H9 (cell line): ENCODE data around the gene IL33. TPM values are rescaled to one million over a fixed set of nuclear protein-coding genes. Genes with fewer than 3 reads are reported as not detected.
A peak's percentile ranks its signal among the peaks of the same experiment; 100 is the strongest.

Source experiments
- DNase-seq: peaks from one replicate; pipeline ENCODE4 v3.0.0-alpha.2; 2017
- H2AFZ ChIP-seq: one replicate; pipeline ENCODE4 v1.6.1; 2013; ENCODE audit warnings: mild to moderate bottlenecking, low read length, control low read depth, moderate library complexity
- H2AK5ac ChIP-seq: 2 replicates; pipeline ENCODE4 v1.6.1; 2013; ENCODE audit warnings: low read length, control low read depth, mixed read lengths; ENCODE audit not compliant: insufficient read length
- H2BK120ac ChIP-seq: one replicate; pipeline ENCODE4 v1.6.1; 2013; ENCODE audit warnings: low read depth, mild to moderate bottlenecking, low read length, control low read depth, inconsistent platforms; ENCODE audit not compliant: poor library complexity, severe bottlenecking
- H2BK12ac ChIP-seq: 2 replicates; pipeline ENCODE4 v1.6.1; 2013; ENCODE audit warnings: low read length, control low read depth, mixed read lengths, low read depth; ENCODE audit not compliant: insufficient read length
- H2BK15ac ChIP-seq: 2 replicates; pipeline ENCODE4 v1.6.1; 2013; ENCODE audit warnings: low read depth, low read length, control low read depth
- H2BK20ac ChIP-seq: one replicate; pipeline ENCODE4 v1.6.1; 2013; ENCODE audit warnings: low read depth, mild to moderate bottlenecking, low read length, control low read depth, inconsistent platforms; ENCODE audit not compliant: poor library complexity, severe bottlenecking
- H2BK5ac ChIP-seq: 2 replicates; pipeline ENCODE4 v1.6.1; 2013; ENCODE audit warnings: low read length, control low read depth, mixed read lengths; ENCODE audit not compliant: insufficient read length
- H3K14ac ChIP-seq: 2 replicates; pipeline ENCODE4 v1.6.1; 2013; ENCODE audit warnings: low read length, control low read depth; ENCODE audit not compliant: insufficient read depth
- H3K18ac ChIP-seq: 2 replicates; pipeline ENCODE4 v1.6.1; 2013; ENCODE audit warnings: low read depth, mild to moderate bottlenecking, mixed read lengths, low read length, control low read depth; ENCODE audit not compliant: insufficient read length
- H3K23ac ChIP-seq: 2 replicates; pipeline ENCODE4 v1.6.1; 2013; ENCODE audit warnings: low read length, control low read depth, mixed read lengths, low read depth; ENCODE audit not compliant: insufficient read length
- H3K23me2 ChIP-seq: 2 replicates; pipeline ENCODE4 v1.6.1; 2013; ENCODE audit warnings: low read depth, mild to moderate bottlenecking, mixed read lengths, low read length, control low read depth; ENCODE audit not compliant: insufficient read length, poor library complexity, severe bottlenecking
- H3K27ac ChIP-seq: 2 replicates; pipeline ENCODE4 v1.5.1; 2013; ENCODE audit warnings: low read length, control low read depth, mixed read lengths, low read depth; ENCODE audit not compliant: insufficient read length
- H3K27me3 ChIP-seq: 2 replicates; pipeline ENCODE4 v1.6.1; 2013; ENCODE audit warnings: low read length, control low read depth, inconsistent platforms; ENCODE audit not compliant: insufficient read depth
- H3K4ac ChIP-seq: 2 replicates; pipeline ENCODE4 v1.6.1; 2013; ENCODE audit warnings: low read depth, mild to moderate bottlenecking, control low read depth, inconsistent platforms, low read length, moderate library complexity
- H3K4me1 ChIP-seq: 2 replicates; pipeline ENCODE4 v1.6.1; 2013; ENCODE audit warnings: low read length, control low read depth, inconsistent platforms; ENCODE audit not compliant: insufficient read depth
- H3K4me2 ChIP-seq: 2 replicates; pipeline ENCODE4 v1.6.1; 2013; ENCODE audit warnings: low read length, control low read depth, mixed read lengths; ENCODE audit not compliant: insufficient read length, insufficient read depth
- H3K56ac ChIP-seq: 2 replicates; pipeline ENCODE4 v1.6.1; 2013; ENCODE audit warnings: low read depth, mild to moderate bottlenecking, mixed read lengths, low read length, control low read depth; ENCODE audit not compliant: insufficient read length
- H3K79me1 ChIP-seq: 2 replicates; pipeline ENCODE4 v1.6.1; 2013; ENCODE audit warnings: low read depth, mild to moderate bottlenecking, moderate library complexity, low read length, control low read depth, inconsistent platforms; ENCODE audit not compliant: insufficient read depth, poor library complexity, severe bottlenecking
- H3K79me2 ChIP-seq: 2 replicates; pipeline ENCODE4 v1.6.1; 2013; ENCODE audit warnings: low read length, control low read depth, inconsistent platforms; ENCODE audit not compliant: insufficient read depth
- H3K9ac ChIP-seq: 2 replicates; pipeline ENCODE4 v1.6.1; 2013; ENCODE audit warnings: low read length, control low read depth, mixed read lengths; ENCODE audit not compliant: insufficient read length; ENCODE audit errors: extremely low read depth
- H3K9me3 ChIP-seq: one replicate; pipeline ENCODE4 v1.6.1; 2013; ENCODE audit warnings: low read depth, low read length, inconsistent platforms; ENCODE audit not compliant: control insufficient read depth
- H3T11ph ChIP-seq: one replicate; pipeline ENCODE4 v1.6.1; 2013; ENCODE audit warnings: mild to moderate bottlenecking, low read length, control low read depth, inconsistent platforms
- H4K20me1 ChIP-seq: one replicate; pipeline ENCODE4 v1.6.1; 2013; ENCODE audit not compliant: control insufficient read depth, insufficient read length, insufficient read depth
- H4K5ac ChIP-seq: 2 replicates; pipeline ENCODE4 v1.6.1; 2013; ENCODE audit warnings: low read depth, mild to moderate bottlenecking, mixed read lengths, low read length, control low read depth; ENCODE audit not compliant: insufficient read length
- H4K8ac ChIP-seq: replicated peaks from 2 replicates; pipeline ENCODE4 v1.6.1; 2013; ENCODE audit warnings: low read length, control low read depth, mixed read lengths, low read depth; ENCODE audit not compliant: insufficient read length
- H4K91ac ChIP-seq: 2 replicates; pipeline ENCODE4 v1.6.1; 2013; ENCODE audit warnings: low read depth, mild to moderate bottlenecking, moderate library complexity, mixed read lengths, low read length, control low read depth; ENCODE audit not compliant: insufficient read length
- H3K27ac Mint-ChIP-seq, 3 experiments: 2 replicates in 2 of 3; 3 replicates in 1 of 3; pipeline ENCODE4 v1.8.0; 2020 to 2021; ENCODE audit warnings: mixed read lengths in 3 of 3, mild to moderate bottlenecking in 1 of 3, moderate library complexity in 1 of 3
- H3K27me3 Mint-ChIP-seq: 2 replicates; pipeline ENCODE4 v1.8.0; 2021; ENCODE audit warnings: low read depth, mild to moderate bottlenecking, moderate library complexity, mixed read lengths
- H3K36me3 Mint-ChIP-seq, 3 experiments: 2 replicates in 2 of 3; 3 replicates in 1 of 3; pipeline ENCODE4 v1.8.0; 2020 to 2021; ENCODE audit warnings: low read depth in 3 of 3, mixed read lengths in 3 of 3; ENCODE audit not compliant: insufficient read depth in 1 of 3
- H3K4me1 Mint-ChIP-seq, 2 experiments: 2 replicates each; pipeline ENCODE4 v1.8.0; 2020; ENCODE audit warnings: mixed read lengths in 2 of 2
- H3K4me3 Mint-ChIP-seq, 2 experiments: 2 replicates in 1 of 2; 3 replicates in 1 of 2; pipeline ENCODE4 v1.8.0; 2020 to 2021; ENCODE audit warnings: mild to moderate bottlenecking in 2 of 2, mixed read lengths in 2 of 2, moderate library complexity in 1 of 2
- H3K9me3 Mint-ChIP-seq, 2 experiments: 2 replicates in 1 of 2; 3 replicates in 1 of 2; pipeline ENCODE4 v1.8.0; 2020; ENCODE audit warnings: mild to moderate bottlenecking in 2 of 2, mixed read lengths in 2 of 2, moderate library complexity in 1 of 2
- WGBS: extraction: QIAGEN DNeasy Blood & Tissue Kit; methylation state at CpG from one replicate; pipeline ENCODE4 v1.1.7; 2013; ENCODE audit warnings: missing lambda C conversion rate, low lambda C conversion rate, mixed read lengths; ENCODE audit not compliant: insufficient read length; ENCODE audit errors: extremely low coverage; 5-methylcytosine and 5-hydroxymethylcytosine counted together
- total RNA-seq: library from RNA; stranded (reverse); gene quantifications from 2 replicates; pipeline ENCODE4 v1.2.1, GENCODE V29; 2021
- TF ChIP-seq, protein P1 (sequence below): fragments of 200-600 bp; sonication (generic); conservative IDR thresholded peaks from 3 replicates; pipeline ENCODE4 v1.8.0; 2021; ENCODE audit warnings: antibody characterized with exemption, mild to moderate bottlenecking

The IL33 gene
- total RNA-seq, 1 experiment from 2014 or later = not detected

- Histone ChIP-seq H2AK5ac (no peak overlapping the region), H3K79me1 (no peaks in the 10 kb centered on the region), H3K14ac (no peak overlapping the region), H2BK15ac (no peak overlapping the region), H3K27me3 (no peaks in the 10 kb centered on the region), H3K4me1 (no peaks in the 10 kb centered on the region), H4K20me1 (no peaks in the 10 kb centered on the region), H2BK5ac (no peak overlapping the region), H3K18ac (no peak overlapping the region), H3K9ac (no peak overlapping the region), H4K8ac (no peak overlapping the region), H2AFZ (no peak overlapping the region), H2BK20ac (no peak overlapping the region), H3T11ph (no peak overlapping the region), H3K79me2 (no peaks in the 10 kb centered on the region), H3K27ac (no peak overlapping the region), H4K91ac (no peak overlapping the region), H3K4me2 (no peak overlapping the region), H3K23ac (no peak overlapping the region), H3K4ac (no peak overlapping the region), H3K23me2 (no peaks in the 10 kb centered on the region), H3K56ac (no peak overlapping the region), H3K9me3 (no peaks in the 10 kb centered on the region), H4K5ac (no peak overlapping the region), H2BK12ac (no peak overlapping the region), H2BK120ac (no peak overlapping the region)
- no peaks in the 10 kb centered on the region for H3K27me3 Mint-ChIP-seq
- TF ChIP-seq, protein P1, sequence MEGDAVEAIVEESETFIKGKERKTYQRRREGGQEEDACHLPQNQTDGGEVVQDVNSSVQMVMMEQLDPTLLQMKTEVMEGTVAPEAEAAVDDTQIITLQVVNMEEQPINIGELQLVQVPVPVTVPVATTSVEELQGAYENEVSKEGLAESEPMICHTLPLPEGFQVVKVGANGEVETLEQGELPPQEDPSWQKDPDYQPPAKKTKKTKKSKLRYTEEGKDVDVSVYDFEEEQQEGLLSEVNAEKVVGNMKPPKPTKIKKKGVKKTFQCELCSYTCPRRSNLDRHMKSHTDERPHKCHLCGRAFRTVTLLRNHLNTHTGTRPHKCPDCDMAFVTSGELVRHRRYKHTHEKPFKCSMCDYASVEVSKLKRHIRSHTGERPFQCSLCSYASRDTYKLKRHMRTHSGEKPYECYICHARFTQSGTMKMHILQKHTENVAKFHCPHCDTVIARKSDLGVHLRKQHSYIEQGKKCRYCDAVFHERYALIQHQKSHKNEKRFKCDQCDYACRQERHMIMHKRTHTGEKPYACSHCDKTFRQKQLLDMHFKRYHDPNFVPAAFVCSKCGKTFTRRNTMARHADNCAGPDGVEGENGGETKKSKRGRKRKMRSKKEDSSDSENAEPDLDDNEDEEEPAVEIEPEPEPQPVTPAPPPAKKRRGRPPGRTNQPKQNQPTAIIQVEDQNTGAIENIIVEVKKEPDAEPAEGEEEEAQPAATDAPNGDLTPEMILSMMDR = peak; percentile 71
- H3K4me3 Mint-ChIP-seq = no peak overlapping the region
- no peaks in the 10 kb centered on the region for H3K9me3 Mint-ChIP-seq
- peak; percentile 35 for DNase-seq
- H3K27ac Mint-ChIP-seq = no peak overlapping the region
- peaks cover 0 to 2% of the 10 kb centered on the region in 2 experiments; a peak in 2 of 4 replicates for H3K4me1 Mint-ChIP-seq
- no peaks in the 10 kb centered on the region for H3K36me3 Mint-ChIP-seq
- no CpG with 5 or more reads among the region's 3 CpGs for WGBS
Observed at GRCh38 chr9:6197330-6197729, 18.3 kb upstream of the IL33 start.
